Gastrocnemius medialis (tissue), 4 donors: ENCODE measurements around the gene MT1B.

ENCODE experiments used
- CTCF ChIP-seq, 5 experiments: fragments of 450-650 bp in 3 of 5; fragments of 200-600 bp in 2 of 5; sonication (generic) in 2 of 5; IDR thresholded peaks in 4 of 5; conservative IDR thresholded peaks in 1 of 5; 1 replicate in 4 of 5; 2 replicates in 1 of 5; pipeline ENCODE4 v1.5.1; 2016 to 2019; ENCODE audit warnings: antibody characterized with exemption in 5 of 5, mild to moderate bottlenecking in 3 of 5, moderate library complexity in 3 of 5
- POLR2A ChIP-seq, 2 donors: fragments of 450-650 bp; IDR thresholded peaks; one replicate each; pipeline ENCODE4 v1.6.1; 2017; ENCODE audit warnings: antibody characterized with exemption in 2 of 2, mild to moderate bottlenecking in 2 of 2, moderate library complexity in 2 of 2

- TF ChIP-seq POLR2A (IDR thresholded peaks at IDR 0.05) (peak in 1 of 2 donors; percentile 72), CTCF (IDR thresholded peaks at IDR 0.05 in 4 of 5, conservative IDR thresholded peaks at IDR 0.05 in 1 of 5) (no peak)
Observed at GRCh38 chr16:56607109-56607618, 44.5 kb upstream of the MT1B start.
